ENCODE data around the gene GSTP1. TPM values are rescaled to one million over a fixed set of nuclear protein-coding genes. Genes with fewer than 3 reads are reported as not detected.

The GSTP1 gene
- total and polyA plus RNA-seq, 9 of the 15 experiments (the other 6 are each of a cell fraction or from before 2014, with no cell fraction given): 592 to 2,150 (median 1,204) TPM

- TF ChIP-seq CHD7 (IDR thresholded peaks at IDR 0.05; ENCODE audit: low read depth, low read length) (no peak), GTF2A2 (tag; IDR thresholded peaks at IDR 0.05) (no peak), TRIM24 (IDR thresholded peaks at IDR 0.05) (peak in 1 of 2 experiments; percentile 66; a peak in 2 of 4 replicates), ARID4B (CRISPR knock-in tag; IDR thresholded peaks at IDR 0.05) (no peak), ZNF280B (CRISPR knock-in tag; IDR thresholded peaks at IDR 0.05) (no peak), ZBTB34 (CRISPR knock-in tag; IDR thresholded peaks at IDR 0.05) (no peak), CEBPB (tag; IDR thresholded peaks at IDR 0.05) (no peak)
Observed at GRCh38 chr11:67600324-67601029, 16.9 kb downstream of the GSTP1 start (continued).
